Adipocyte (in vitro differentiated cells): ENCODE results near the gene KDM4F.

ENCODE experiments used
- DNase-seq: peaks from one replicate; pipeline ENCODE4 v3.0.0-alpha.2; 2015; ENCODE audit warnings: low read depth
- H3K27me3 ChIP-seq: replicated peaks from 2 replicates; pipeline ENCODE4 v1.7.0; 2013; ENCODE audit warnings: mild to moderate bottlenecking, low read length, moderate library complexity; ENCODE audit not compliant: control insufficient read depth, insufficient read depth
- H3K36me3 ChIP-seq: 2 replicates; pipeline ENCODE4 v1.7.0; 2013; ENCODE audit warnings: low read length, mild to moderate bottlenecking, moderate library complexity; ENCODE audit not compliant: control insufficient read depth, insufficient read depth, severe bottlenecking
- H3K4me1 ChIP-seq: 2 replicates; pipeline ENCODE4 v1.7.0; 2013; ENCODE audit warnings: mild to moderate bottlenecking, low read length, moderate library complexity; ENCODE audit not compliant: control insufficient read depth, insufficient read depth
- H3K4me3 ChIP-seq: 2 replicates; pipeline ENCODE4 v1.7.0; 2013; ENCODE audit warnings: mild to moderate bottlenecking, low read length, moderate library complexity
- H3K9ac ChIP-seq: 2 replicates; pipeline ENCODE4 v1.7.0; 2013; ENCODE audit warnings: mild to moderate bottlenecking, low read length, moderate library complexity
- H3K9me3 ChIP-seq: 2 replicates; pipeline ENCODE4 v1.7.0; 2013; ENCODE audit warnings: mild to moderate bottlenecking, low read length, moderate library complexity; ENCODE audit not compliant: control insufficient read depth

The KDM4F gene

DNA sequence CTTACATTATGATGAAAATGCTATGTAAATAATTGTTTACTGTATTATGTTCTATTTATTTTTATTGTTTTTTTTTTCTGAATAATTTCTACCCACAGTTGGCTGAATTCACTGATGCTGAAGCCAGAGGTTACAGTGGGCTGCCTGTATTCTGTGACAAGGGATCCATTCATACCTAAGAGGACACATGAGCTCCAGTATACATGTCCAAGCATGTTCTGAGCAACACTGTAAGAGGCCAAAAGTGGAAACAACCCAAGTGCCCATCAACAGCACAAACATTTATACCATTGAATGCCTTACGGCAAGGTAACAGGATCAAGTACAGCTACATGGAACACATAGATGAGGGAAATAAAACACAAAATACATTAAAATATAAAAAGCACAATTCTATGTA is 16.1 kb downstream of the KDM4F start:
- peaks cover 17% of the 10 kb centered on the region for H3K4me1 ChIP-seq
- H3K4me3 ChIP-seq = no peak overlapping the region
- no peak for DNase-seq
- no peaks in the 10 kb centered on the region for H3K36me3 ChIP-seq
- H3K9me3 ChIP-seq = no peaks in the 10 kb centered on the region
- no peaks in the 10 kb centered on the region for H3K27me3 ChIP-seq
- no peak overlapping the region for H3K9ac ChIP-seq

DNA sequence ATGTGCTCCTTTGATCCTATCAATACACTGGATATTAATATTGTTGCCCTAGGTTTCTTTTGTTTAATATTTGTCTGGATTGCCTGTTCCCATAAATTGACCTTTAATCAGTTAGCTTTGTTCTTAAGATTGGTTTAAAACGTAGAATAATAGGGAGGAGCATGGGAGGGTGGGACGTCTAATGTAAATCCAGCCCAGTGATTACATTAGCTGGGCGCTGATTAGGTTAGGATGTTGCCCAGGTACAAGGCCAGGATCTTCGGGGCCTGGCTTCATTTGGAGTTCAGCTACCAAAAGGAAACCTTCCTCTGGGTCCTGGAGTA is 17.5 kb downstream of the KDM4F start, which contains the start of gene SRSF8:
SRSF8 (plus strand) TSS at position 204 of the 323 bp plus-strand sequence. CDS start 308 bp downstream, outside the sequence.
- H3K9ac ChIP-seq = peak within 1 kb of the TSS; percentile 99
- H3K36me3 ChIP-seq = no peaks in the 10 kb centered on the region
- H3K9me3 ChIP-seq = no peaks in the 10 kb centered on the region
- no peaks in the 10 kb centered on the region for H3K27me3 ChIP-seq
- H3K4me3 ChIP-seq = peak within 1 kb of the TSS; percentile 100
- peaks cover 17% of the 10 kb centered on the region for H3K4me1 ChIP-seq
- DNase-seq = no peak

DNA sequence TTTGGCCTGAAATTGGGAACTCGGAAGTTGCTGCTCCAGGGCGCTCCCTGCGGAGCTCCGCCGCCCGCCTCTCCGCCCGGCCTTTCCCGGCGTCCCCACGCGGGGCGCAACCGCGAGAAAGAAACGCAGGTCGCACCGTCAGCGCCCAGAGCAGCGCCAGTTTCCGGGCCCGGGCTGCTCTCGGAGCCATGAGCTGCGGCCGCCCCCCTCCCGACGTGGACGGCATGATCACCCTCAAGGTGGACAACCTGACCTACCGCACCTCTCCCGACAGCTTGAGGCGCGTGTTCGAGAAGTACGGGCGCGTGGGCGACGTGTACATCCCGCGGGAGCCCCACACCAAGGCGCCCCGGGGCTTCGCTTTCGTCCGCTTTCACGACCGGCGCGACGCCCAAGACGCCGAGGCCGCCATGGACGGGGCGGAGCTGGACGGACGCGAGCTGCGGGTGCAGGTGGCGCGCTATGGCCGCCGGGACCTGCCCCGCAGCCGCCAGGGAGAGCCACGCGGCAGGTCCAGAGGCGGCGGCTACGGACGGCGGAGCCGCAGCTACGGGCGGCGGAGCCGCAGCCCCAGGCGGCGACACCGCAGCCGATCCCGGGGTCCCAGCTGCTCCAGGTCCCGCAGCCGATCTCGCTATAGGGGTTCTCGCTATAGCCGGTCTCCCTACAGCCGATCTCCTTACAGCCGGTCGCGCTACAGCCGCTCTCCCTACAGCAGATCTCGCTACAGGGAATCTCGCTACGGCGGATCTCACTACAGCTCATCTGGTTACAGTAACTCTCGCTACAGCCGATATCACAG is 18.0 kb downstream of the KDM4F start:
- Histone ChIP-seq H3K36me3 (no peaks in the 10 kb centered on the region), H3K4me1 (peaks cover 17% of the 10 kb centered on the region), H3K9ac (peak overlapping the region; percentile 99), H3K27me3 (no peaks in the 10 kb centered on the region), H3K9me3 (no peaks in the 10 kb centered on the region), H3K4me3 (peak overlapping the region; percentile 100)
- DNase-seq = peak; percentile 94

DNA sequence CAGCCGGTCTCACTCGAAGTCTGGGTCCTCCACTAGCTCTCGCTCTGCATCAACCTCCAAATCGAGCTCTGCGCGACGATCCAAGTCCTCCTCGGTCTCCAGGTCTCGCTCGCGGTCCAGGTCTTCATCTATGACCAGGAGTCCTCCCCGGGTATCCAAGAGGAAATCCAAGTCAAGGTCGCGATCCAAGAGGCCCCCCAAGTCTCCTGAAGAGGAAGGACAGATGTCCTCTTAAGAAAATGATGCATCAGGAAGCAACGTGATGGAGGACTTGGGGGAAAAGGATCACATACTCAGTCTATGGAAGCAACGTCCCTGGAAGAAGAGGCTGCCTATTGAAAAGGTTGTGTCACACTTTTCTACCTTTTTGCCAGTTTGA is 18.6 kb downstream of the KDM4F start:
- H3K9me3 ChIP-seq = no peaks in the 10 kb centered on the region
- peaks cover 17% of the 10 kb centered on the region for H3K4me1 ChIP-seq
- DNase-seq = no peak
- H3K9ac ChIP-seq = peak overlapping the region; percentile 99
- peak overlapping the region; percentile 100 for H3K4me3 ChIP-seq
- H3K36me3 ChIP-seq = no peaks in the 10 kb centered on the region
- no peaks in the 10 kb centered on the region for H3K27me3 ChIP-seq

DNA sequence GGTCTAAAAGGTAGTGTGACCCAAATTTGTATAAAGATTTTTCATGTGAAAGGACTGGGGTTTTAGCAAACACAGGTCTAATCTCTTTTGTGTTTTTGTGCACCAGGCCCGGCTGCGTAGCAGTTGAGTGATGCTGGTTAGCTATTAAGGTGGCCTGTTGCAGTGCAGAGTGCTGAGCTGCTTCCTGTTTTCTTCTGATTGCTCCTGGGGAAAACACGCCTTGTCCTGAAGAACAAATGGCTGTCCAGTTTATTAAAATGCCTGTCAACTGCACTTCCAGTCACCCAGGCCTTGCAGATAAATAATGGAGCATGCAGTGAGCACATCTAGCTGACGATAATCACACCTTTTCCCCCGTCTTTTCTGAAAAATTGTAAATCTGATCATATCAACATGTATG is 19.3 kb downstream of the KDM4F start:
- H3K27me3 ChIP-seq = no peaks in the 10 kb centered on the region
- H3K9me3 ChIP-seq = no peaks in the 10 kb centered on the region
- no peaks in the 10 kb centered on the region for H3K36me3 ChIP-seq
- peak overlapping the region; percentile 99 for H3K9ac ChIP-seq
- peaks cover 17% of the 10 kb centered on the region for H3K4me1 ChIP-seq
- peak overlapping the region; percentile 100 for H3K4me3 ChIP-seq
- peak; percentile 95 for DNase-seq

DNA sequence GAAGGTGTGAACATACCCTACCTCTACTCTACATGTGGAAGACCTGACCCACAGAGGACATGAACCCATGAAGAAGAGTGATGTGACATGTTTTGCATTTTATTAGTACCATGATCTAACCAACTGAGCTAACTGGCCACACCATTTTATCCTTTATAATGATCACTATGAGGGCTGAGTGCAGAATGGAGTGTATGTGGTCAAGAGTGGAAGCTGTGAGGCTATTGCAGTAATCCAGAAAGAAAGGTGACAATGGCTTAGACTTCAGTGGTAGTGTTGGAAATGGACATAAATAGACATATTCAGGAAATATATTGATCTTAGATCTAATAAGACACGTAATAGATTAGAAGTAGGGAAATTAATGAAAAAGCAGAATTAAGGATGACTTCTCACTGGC is 21.2 kb downstream of the KDM4F start:
- H3K4me3 ChIP-seq = no peak overlapping the region
- peaks cover 30% of the 10 kb centered on the region for H3K4me1 ChIP-seq
- H3K36me3 ChIP-seq = no peaks in the 10 kb centered on the region
- H3K27me3 ChIP-seq = no peaks in the 10 kb centered on the region
- no peaks in the 10 kb centered on the region for H3K9me3 ChIP-seq
- no peak for DNase-seq
- H3K9ac ChIP-seq = no peak overlapping the region

DNA sequence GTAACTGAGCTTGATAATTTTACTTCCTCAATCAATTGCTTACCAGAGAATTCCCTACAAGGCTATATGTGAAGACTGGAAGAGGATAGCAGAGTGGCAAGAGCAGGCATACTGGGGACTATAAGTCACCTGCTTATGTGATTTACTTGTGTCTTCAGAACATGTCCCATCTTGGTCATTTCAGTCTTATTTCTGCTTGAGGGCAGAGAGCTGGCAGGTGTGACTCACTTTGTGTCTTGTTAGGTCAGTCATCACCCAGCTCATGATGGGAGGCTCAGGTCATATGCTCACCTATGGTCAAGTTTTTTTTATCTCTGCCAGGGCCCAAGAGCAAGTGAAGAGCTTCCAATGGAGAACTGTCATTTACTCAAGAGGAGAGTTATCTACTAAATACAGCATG is 23.7 kb downstream of the KDM4F start:
- H3K9ac ChIP-seq = no peak overlapping the region
- H3K9me3 ChIP-seq = no peaks in the 10 kb centered on the region
- H3K27me3 ChIP-seq = no peaks in the 10 kb centered on the region
- H3K4me1 ChIP-seq = peaks cover 42% of the 10 kb centered on the region
- H3K36me3 ChIP-seq = no peaks in the 10 kb centered on the region
- no peak for DNase-seq
- no peak overlapping the region for H3K4me3 ChIP-seq

DNA sequence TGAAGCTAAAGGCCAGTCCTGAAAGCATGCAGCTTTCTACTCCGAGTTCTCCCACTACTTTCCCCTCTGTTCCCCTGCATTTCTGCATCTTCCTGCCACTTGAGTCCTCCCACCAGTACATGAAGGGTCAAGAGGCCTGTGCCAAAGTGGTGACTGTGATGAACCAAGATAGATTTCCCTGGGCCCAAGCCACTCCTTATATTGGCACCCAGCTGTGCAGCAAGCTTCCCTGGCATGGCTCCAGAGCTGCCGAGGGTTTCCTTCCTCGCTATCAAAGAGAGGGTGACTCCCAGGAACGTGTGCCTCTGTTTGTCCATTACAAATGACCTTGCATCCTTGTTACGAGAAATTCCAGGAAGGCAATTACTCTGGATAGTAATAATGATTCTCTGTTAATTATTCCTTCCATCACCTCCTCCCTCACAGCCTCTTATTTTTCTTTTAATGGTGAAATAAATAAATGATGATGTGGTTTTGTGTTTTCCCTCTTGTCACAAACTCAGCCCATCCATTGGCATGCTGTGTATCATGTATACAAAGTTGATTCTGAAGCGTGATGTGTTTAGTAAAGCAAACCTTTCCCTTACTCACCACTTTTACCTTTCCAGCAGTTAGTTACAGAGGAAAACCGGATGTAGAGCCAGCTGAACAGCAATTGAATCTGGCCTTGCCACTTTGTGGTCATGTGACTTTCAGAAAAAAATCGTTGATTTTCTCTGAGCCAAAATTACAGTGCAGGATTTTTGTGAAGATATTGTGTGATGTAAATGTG is 25.8 kb downstream of the KDM4F start:
- no peak for DNase-seq
- Histone ChIP-seq H3K4me1 (peaks cover 39% of the 10 kb centered on the region), H3K9me3 (no peaks in the 10 kb centered on the region), H3K4me3 (no peak overlapping the region), H3K27me3 (no peaks in the 10 kb centered on the region), H3K36me3 (no peaks in the 10 kb centered on the region), H3K9ac (no peak overlapping the region)

DNA sequence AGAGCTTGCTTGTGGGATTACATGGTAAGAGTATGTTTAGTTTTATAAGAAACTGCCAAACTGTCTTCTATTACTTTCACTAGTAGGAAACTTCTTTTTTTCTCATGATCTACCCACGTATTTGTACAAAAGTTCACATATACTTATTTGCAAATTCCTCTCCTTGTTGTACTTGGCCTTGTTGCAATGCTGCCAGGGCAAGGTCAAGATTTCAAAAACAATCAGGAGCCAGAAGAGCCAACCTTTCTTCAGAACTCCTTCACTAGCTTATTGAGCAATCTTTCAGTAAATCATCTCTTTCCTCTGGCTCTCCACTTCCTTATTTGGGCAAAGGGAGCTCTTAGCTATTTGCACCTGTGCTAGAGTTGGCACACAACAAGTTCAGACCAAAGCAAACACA is 27.2 kb downstream of the KDM4F start:
- H3K9ac ChIP-seq = peak overlapping the region; percentile 50
- H3K36me3 ChIP-seq = no peaks in the 10 kb centered on the region
- DNase-seq = peak; percentile 94
- H3K9me3 ChIP-seq = no peaks in the 10 kb centered on the region
- no peaks in the 10 kb centered on the region for H3K27me3 ChIP-seq
- peaks cover 38% of the 10 kb centered on the region for H3K4me1 ChIP-seq
- H3K4me3 ChIP-seq = peak overlapping the region; percentile 9

DNA sequence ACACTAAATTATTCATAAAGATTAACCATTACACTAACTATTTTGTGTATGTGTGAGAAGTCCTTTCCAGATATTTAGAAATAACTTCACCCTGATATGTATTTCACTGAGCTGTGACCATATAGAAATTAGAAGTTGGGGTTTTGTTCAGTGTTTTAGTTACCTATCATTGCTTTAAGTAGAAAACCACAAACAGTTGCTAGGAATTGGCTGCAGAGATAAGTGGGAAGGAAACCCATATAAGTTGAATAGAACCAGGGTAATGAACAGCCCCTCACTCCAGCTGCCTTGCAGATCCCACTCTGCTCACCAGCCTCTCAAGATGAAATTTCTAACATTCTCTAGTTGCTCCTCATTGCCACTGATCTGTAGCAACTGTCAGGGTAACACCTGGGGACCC is 27.8 kb downstream of the KDM4F start:
- Histone ChIP-seq H3K27me3 (no peaks in the 10 kb centered on the region), H3K4me1 (peaks cover 38% of the 10 kb centered on the region), H3K9me3 (no peaks in the 10 kb centered on the region), H3K36me3 (no peaks in the 10 kb centered on the region), H3K9ac (no peak overlapping the region), H3K4me3 (no peak overlapping the region)
- no peak for DNase-seq

DNA sequence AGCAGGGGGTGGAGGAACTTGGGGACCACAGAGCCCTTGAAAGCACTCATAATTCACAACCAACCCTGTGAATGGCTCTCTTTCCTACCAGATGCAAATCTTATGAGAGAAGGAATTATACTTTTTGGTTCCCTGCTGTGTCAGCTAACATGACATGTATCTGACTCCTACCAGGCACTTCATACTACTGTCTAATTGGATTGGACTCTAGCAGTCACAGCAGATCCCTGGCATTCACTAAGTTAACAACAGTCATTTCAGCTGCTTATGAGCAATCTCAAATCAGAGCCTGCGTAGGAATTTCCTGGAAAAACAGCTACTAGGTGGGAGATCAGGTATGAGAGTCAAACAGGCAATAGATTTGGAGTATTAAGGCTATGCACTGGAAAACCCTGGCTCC is 29.3 kb downstream of the KDM4F start:
- Histone ChIP-seq H3K27me3 (no peaks in the 10 kb centered on the region), H3K36me3 (no peaks in the 10 kb centered on the region), H3K4me1 (peaks cover 38% of the 10 kb centered on the region), H3K4me3 (no peak overlapping the region), H3K9me3 (no peaks in the 10 kb centered on the region), H3K9ac (no peak overlapping the region)
- DNase-seq = no peak
